PFSK-1 (cell line): ENCODE data around the gene RYR1.

Experiments used
- FOXP2 ChIP-seq: optimal IDR thresholded peaks from 2 replicates; pipeline ENCODE3; 2011; ENCODE audit warnings: borderline replicate concordance, control low read depth, inconsistent platforms; ENCODE audit not compliant: insufficient read depth; ENCODE audit errors: extremely low read length, extremely low read depth
- POLR2AphosphoS5 ChIP-seq: IDR thresholded peaks from 2 replicates; pipeline ENCODE4 v1.6.1; 2012; ENCODE audit warnings: low read depth, mild to moderate bottlenecking, control low read depth, low read length, moderate library complexity
- SIN3A ChIP-seq: IDR thresholded peaks from 2 replicates; pipeline ENCODE4 v1.6.1; 2012; ENCODE audit warnings: mild to moderate bottlenecking, low read length, moderate library complexity, borderline replicate concordance; ENCODE audit not compliant: insufficient read depth
- TAF1 ChIP-seq: IDR thresholded peaks from 2 replicates; pipeline ENCODE4 v1.6.1; 2012; ENCODE audit warnings: low read length, control low read depth, borderline replicate concordance; ENCODE audit not compliant: insufficient read depth
- TF ChIP-seq, protein P1 (sequence below), 2 experiments: IDR thresholded peaks; 2 replicates each; pipeline versions ENCODE4 v1.6.1 to v1.8.0; 2011 to 2012; ENCODE audit warnings: low read depth in 2 of 2, low read length in 2 of 2, control low read depth in 1 of 2, inconsistent platforms in 1 of 2, mild to moderate bottlenecking in 1 of 2, moderate library complexity in 1 of 2; ENCODE audit not compliant: insufficient read depth in 1 of 2

DNA sequence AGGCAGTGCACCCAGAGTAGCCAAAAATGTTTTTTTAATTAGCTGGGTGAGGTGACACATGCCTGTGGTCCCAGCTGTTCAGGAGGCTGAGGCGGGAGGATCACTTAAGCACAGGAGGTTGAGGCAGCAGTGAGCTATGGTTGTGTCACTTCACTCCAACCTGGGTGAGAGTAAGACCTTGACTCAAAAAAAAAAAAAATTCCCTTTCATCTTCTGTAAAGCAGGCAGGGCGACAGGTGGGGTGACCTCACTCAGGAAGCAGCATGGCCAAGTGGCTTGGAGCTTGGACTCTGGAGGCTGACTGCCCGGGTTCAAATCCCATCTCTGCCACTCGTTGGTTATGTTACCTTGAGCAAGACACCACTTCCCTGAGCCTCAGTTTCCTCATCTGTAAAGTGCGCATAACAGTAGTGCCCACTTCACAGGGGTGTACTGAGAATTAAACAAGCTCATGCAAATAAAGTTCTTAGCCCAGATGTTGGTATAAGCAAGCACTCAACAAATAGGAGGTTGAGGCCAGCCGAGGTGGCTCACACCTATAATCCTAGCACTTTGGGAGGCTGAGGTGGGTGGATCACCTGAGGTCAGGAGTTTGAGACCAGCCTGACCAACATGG, 136.0 kb downstream of the RYR1 start:
- TF ChIP-seq TAF1 (no peak), FOXP2 (no peak), SIN3A (no peak), POLR2AphosphoS5 (no peak)
- TF ChIP-seq, protein P1, sequence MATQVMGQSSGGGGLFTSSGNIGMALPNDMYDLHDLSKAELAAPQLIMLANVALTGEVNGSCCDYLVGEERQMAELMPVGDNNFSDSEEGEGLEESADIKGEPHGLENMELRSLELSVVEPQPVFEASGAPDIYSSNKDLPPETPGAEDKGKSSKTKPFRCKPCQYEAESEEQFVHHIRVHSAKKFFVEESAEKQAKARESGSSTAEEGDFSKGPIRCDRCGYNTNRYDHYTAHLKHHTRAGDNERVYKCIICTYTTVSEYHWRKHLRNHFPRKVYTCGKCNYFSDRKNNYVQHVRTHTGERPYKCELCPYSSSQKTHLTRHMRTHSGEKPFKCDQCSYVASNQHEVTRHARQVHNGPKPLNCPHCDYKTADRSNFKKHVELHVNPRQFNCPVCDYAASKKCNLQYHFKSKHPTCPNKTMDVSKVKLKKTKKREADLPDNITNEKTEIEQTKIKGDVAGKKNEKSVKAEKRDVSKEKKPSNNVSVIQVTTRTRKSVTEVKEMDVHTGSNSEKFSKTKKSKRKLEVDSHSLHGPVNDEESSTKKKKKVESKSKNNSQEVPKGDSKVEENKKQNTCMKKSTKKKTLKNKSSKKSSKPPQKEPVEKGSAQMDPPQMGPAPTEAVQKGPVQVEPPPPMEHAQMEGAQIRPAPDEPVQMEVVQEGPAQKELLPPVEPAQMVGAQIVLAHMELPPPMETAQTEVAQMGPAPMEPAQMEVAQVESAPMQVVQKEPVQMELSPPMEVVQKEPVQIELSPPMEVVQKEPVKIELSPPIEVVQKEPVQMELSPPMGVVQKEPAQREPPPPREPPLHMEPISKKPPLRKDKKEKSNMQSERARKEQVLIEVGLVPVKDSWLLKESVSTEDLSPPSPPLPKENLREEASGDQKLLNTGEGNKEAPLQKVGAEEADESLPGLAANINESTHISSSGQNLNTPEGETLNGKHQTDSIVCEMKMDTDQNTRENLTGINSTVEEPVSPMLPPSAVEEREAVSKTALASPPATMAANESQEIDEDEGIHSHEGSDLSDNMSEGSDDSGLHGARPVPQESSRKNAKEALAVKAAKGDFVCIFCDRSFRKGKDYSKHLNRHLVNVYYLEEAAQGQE (IDR thresholded peaks at IDR 0.05; ENCODE audit: insufficient read depth in 1 of 2, low read depth in 2 of 2, low read length in 2 of 2): no peak
